GM12878 (cell line): ENCODE data around the gene ANKRD34C. TPM values are rescaled to one million over a fixed set of nuclear protein-coding genes. Genes with fewer than 3 reads are reported as not detected.

Experiments used
- ATAC-seq: fragments of 200-7000 bp; cut with Tn5 transposase; 3 replicates; pipeline ENCODE4 v1.9.1; 2020; ENCODE audit warnings: mild to moderate bottlenecking, moderate library complexity
- BruUV-seq: library from RNA; stranded (reverse); fragments of 400-500 nt; replicated peaks from 2 replicates; lab custom pipeline; 2021; lab: Mats Ljungman, UMichigan
- CTCF ChIA-PET: fragments of 300-600 bp; sonication (Branson Sonifier 250); formaldehyde crosslinking; extraction: SDS; loops from one replicate; lab custom pipeline; 2021; ENCODE audit warnings: inconsistent platforms; lab: Yijun Ruan, JAX
- POLR2A ChIA-PET: fragments of 350-600 bp; formaldehyde crosslinking; extraction: SDS; loops from one replicate; lab custom pipeline; 2021; ENCODE audit warnings: inconsistent platforms; lab: Charles Lee
- RAD21 ChIA-PET: fragments of 300-600 bp; sonication (Branson Sonifier 250); formaldehyde crosslinking; loops from one replicate; lab custom pipeline; 2023; ENCODE audit warnings: antibody characterized with exemption; ENCODE audit not compliant: unreplicated experiment; lab: Charles Lee
- SMC1A ChIA-PET: fragments of 300-600 bp; sonication (Branson Sonifier 250); formaldehyde crosslinking; loops from one replicate; lab custom pipeline; 2023; ENCODE audit not compliant: unreplicated experiment, uncharacterized antibody; lab: Charles Lee
- DNase-seq: peaks from one replicate; pipeline ENCODE4 v3.0.0-alpha.2; 2011; ENCODE audit warnings: low read depth, low spot score
- FAIRE-seq: peaks from 3 replicates; lab custom pipeline; 2011; peaks lifted over from hg19 to GRCh38; lab: Jason Lieb, UNC
- H2AFZ ChIP-seq: 2 replicates; pipeline ENCODE4 v1.6.0; 2011; ENCODE audit warnings: low read depth, low read length, control low read depth; ENCODE audit not compliant: control insufficient read depth
- H3K27ac ChIP-seq: 2 replicates; pipeline ENCODE4 v1.5.1; 2011; ENCODE audit warnings: control low read depth; ENCODE audit not compliant: control insufficient read depth, insufficient read depth
- H3K27me3 ChIP-seq, 2 experiments: replicated peaks in 1 of 2; 2 replicates each; pipeline versions ENCODE4 v1.6.0 to v1.6.1; 2011; ENCODE audit warnings: low read length in 1 of 2; ENCODE audit not compliant: control insufficient read depth in 2 of 2, insufficient read depth in 2 of 2
- H3K36me3 ChIP-seq, 2 experiments: 2 replicates each; pipeline ENCODE4 v1.5.1; 2011; ENCODE audit warnings: low read length in 1 of 2; ENCODE audit not compliant: control insufficient read depth in 2 of 2, insufficient read depth in 2 of 2
- H3K4me1 ChIP-seq: 2 replicates; pipeline ENCODE4 v1.6.1; 2011; ENCODE audit warnings: mild to moderate bottlenecking, low read length, moderate library complexity, mixed read lengths; ENCODE audit not compliant: control insufficient read depth, insufficient read depth
- H3K4me2 ChIP-seq: 2 replicates; pipeline ENCODE4 v1.6.0; 2011; ENCODE audit warnings: control low read depth; ENCODE audit not compliant: control insufficient read depth, insufficient read depth
- H3K4me3 ChIP-seq: fragments of 200-600 bp; sonication (generic); 2 replicates; pipeline ENCODE4 v1.5.1; 2016
- H3K79me2 ChIP-seq: 2 replicates; pipeline ENCODE4 v1.6.0; 2011; ENCODE audit warnings: low read length; ENCODE audit not compliant: control insufficient read depth, insufficient read depth
- H3K9ac ChIP-seq: 2 replicates; pipeline ENCODE4 v1.8.0; 2011; ENCODE audit warnings: low read length, control low read depth, mixed read lengths; ENCODE audit not compliant: control insufficient read depth, insufficient read depth
- H3K9me3 ChIP-seq: replicated peaks from 3 replicates; pipeline ENCODE4 v1.5.1; 2011; ENCODE audit warnings: mild to moderate bottlenecking, low read length; ENCODE audit not compliant: control insufficient read depth, insufficient read depth
- H4K20me1 ChIP-seq: 2 replicates; pipeline ENCODE4 v1.6.0; 2011; ENCODE audit not compliant: control insufficient read depth, insufficient read depth
- ATF3 ChIP-seq: IDR thresholded peaks from 2 replicates; pipeline ENCODE4 v1.6.1; 2011; ENCODE audit warnings: low read depth, mild to moderate bottlenecking, low read length, moderate library complexity, borderline replicate concordance; ENCODE audit errors: extremely low read depth
- ETV6 ChIP-seq, 2 experiments: fragments of 450-650 bp in 1 of 2; IDR thresholded peaks in 1 of 2; conservative IDR thresholded peaks in 1 of 2; 2 replicates each; pipeline ENCODE4 v1.6.1; 2014; ENCODE audit warnings: antibody characterized with exemption in 1 of 2, borderline replicate concordance in 1 of 2, low read depth in 1 of 2, mild to moderate bottlenecking in 1 of 2, moderate library complexity in 1 of 2
- GABPA ChIP-seq: IDR thresholded peaks from 2 replicates; pipeline ENCODE4 v1.6.1; 2014; ENCODE audit warnings: antibody characterized with exemption, low read depth, mild to moderate bottlenecking, inconsistent platforms
- HDGF ChIP-seq: fragments of 450-650 bp; IDR thresholded peaks from 2 replicates; pipeline ENCODE4 v1.6.1; 2016; ENCODE audit warnings: antibody characterized with exemption
- IRF5 ChIP-seq: fragments of 450-650 bp; IDR thresholded peaks from 2 replicates; pipeline ENCODE4 v1.6.1; 2017; ENCODE audit warnings: borderline replicate concordance
- MAX ChIP-seq: IDR thresholded peaks from 2 replicates; pipeline ENCODE4 v1.6.1; 2012; ENCODE audit warnings: low read depth, low read length, improper control_type of control experiment
- MYB ChIP-seq: fragments of 150-350 bp; IDR thresholded peaks from 2 replicates; pipeline ENCODE4 v1.6.1; 2014; ENCODE audit warnings: mild to moderate bottlenecking, low read depth, low read length, borderline replicate concordance
- NFYB ChIP-seq: IDR thresholded peaks from 2 replicates; pipeline ENCODE4 v1.6.1; 2011; ENCODE audit warnings: low read depth, mild to moderate bottlenecking, low read length, improper control_type of control experiment, moderate library complexity; ENCODE audit not compliant: insufficient read depth
- NRF1 ChIP-seq: conservative IDR thresholded peaks from 2 replicates; pipeline ENCODE4 v1.6.1; 2011; ENCODE audit warnings: mild to moderate bottlenecking, low read depth, low read length, improper control_type of control experiment
- RAD21 ChIP-seq: IDR thresholded peaks from 2 replicates; pipeline ENCODE4 v1.6.1; 2011; ENCODE audit warnings: mild to moderate bottlenecking, low read depth, low read length, moderate library complexity; ENCODE audit not compliant: insufficient read depth
- RAD51 ChIP-seq: fragments of 450-650 bp; IDR thresholded peaks from 2 replicates; pipeline ENCODE4 v1.6.1; 2016; ENCODE audit warnings: moderate library complexity, mild to moderate bottlenecking, inconsistent platforms
- RUNX3 ChIP-seq: IDR thresholded peaks from 2 replicates; pipeline ENCODE4 v1.6.1; 2012; ENCODE audit warnings: low read length, inconsistent platforms
- SUZ12 ChIP-seq: fragments of 200-600 bp; sonication (generic); IDR thresholded peaks from one replicate; pipeline ENCODE4 v1.6.1; 2018; ENCODE audit warnings: antibody characterized with exemption, mild to moderate bottlenecking; ENCODE audit not compliant: unreplicated experiment
- TCF3 ChIP-seq: IDR thresholded peaks from 2 replicates; pipeline ENCODE4 v1.6.1; 2012; ENCODE audit warnings: low read depth, mild to moderate bottlenecking, low read length, borderline replicate concordance; ENCODE audit not compliant: insufficient read depth
- whole genome bisulfite sequencing: methylation state at CpG from one replicate; pipeline ENCODE4 v1.1.6; 2016; ENCODE audit warnings: low lambda C conversion rate; ENCODE audit not compliant: insufficient replicate concordance, insufficient coverage; ENCODE audit errors: missing lambda C conversion rate; 5-methylcytosine and 5-hydroxymethylcytosine counted together
- in situ Hi-C: fragments of 300-500 bp; cut with MboI; formaldehyde crosslinking; loops from 9 replicates; pipeline ENCODE4 v1.14.3; 2018; ENCODE audit warnings: mixed read lengths
- intact Hi-C: fragments of 100-400 bp; cut with micrococcal nuclease; formaldehyde crosslinking; loops from one replicate; pipeline ENCODE4 v1.14.2; 2022; ENCODE audit not compliant: unreplicated experiment
- polyA plus RNA-seq, 11 experiments: library from polyadenylated mRNA; depleted of rRNA in 4 of 11; unstranded in 6 of 11; stranded (reverse) in 5 of 11; fragments of >200 nt; fragmentation: Nextera tagmentation in 4 of 11; fragmentation: Illumina TruSeq in 1 of 11; extraction: Ambion mirVana in 4 of 11; extraction: Trizol in 1 of 11; gene quantifications; 1 replicate in 1 of 11; 2 replicates in 10 of 11; pipeline versions ENCODE4 v1.2.1 to v1.2.3, GENCODE V29; 2011 to 2016; ENCODE audit warnings: inconsistent platforms in 2 of 11, missing spikeins in 2 of 11, low read depth in 1 of 11
- total RNA-seq, 4 experiments: library from RNA; depleted of rRNA in 3 of 4; stranded (reverse); fragments of >200 nt in 3 of 4; fragmentation: Illumina TruSeq in 1 of 4; extraction: Trizol in 1 of 4; gene quantifications; 2 replicates each; pipeline versions ENCODE4 v1.2.1 to v1.2.3, GENCODE V29; 2013 to 2021
- TF ChIP-seq, protein P1 (sequence below): fragments of 450-650 bp; IDR thresholded peaks from 2 replicates; pipeline ENCODE4 v1.6.1; 2017; ENCODE audit warnings: mild to moderate bottlenecking
- TF ChIP-seq, protein P2 (sequence below): fragments of 450-650 bp; IDR thresholded peaks from 2 replicates; pipeline ENCODE4 v1.6.1; 2017; ENCODE audit warnings: low read depth, mild to moderate bottlenecking, moderate library complexity

Gene ANKRD34C
- total and polyA plus RNA-seq, 10 of the 15 experiments (the other 5 are each of a cell fraction or from before 2014, with no cell fraction given), result 0.01 TPM; not detected in 9

- TF ChIP-seq NRF1 (no peak), ETV6 (conservative IDR thresholded peaks at IDR 0.05 in 1 of 2, IDR thresholded peaks at IDR 0.05 in 1 of 2; ENCODE audit: borderline replicate concordance in 1 of 2, low read depth in 1 of 2) (no peak)
These were observed 17.4 kb upstream of the ANKRD34C start (continued) for GRCh38 chr15:79265167-79265566.

- BruUV-seq, result no TSS peak
- H3K9me3 ChIP-seq, result no peaks in the 10 kb centered on the region
- H3K4me3 ChIP-seq, result no peak overlapping the region
- RAD21 ChIA-PET, result no interaction called here
- POLR2A ChIA-PET, result no interaction called here
- H3K9ac ChIP-seq, result no peak overlapping the region
- intact Hi-C loops (no loop called here), in situ Hi-C loops (no loop called here)
- no peak overlapping the region for H2AFZ ChIP-seq
- SMC1A ChIA-PET, result no interaction called here
- H4K20me1 ChIP-seq, result no peaks in the 10 kb centered on the region; the same call in 1 of the 2 replicates
- ATAC-seq, result no peak
- CTCF ChIA-PET, result interaction anchor here (1.7 kb wide), 1 partner anchor 81 kb away, joined by 4 read pairs; no protein-coding TSS in a partner anchor
- WGBS, result 24% methylated on average over 3 of the region's 3 CpGs
- no peak for FAIRE-seq
- H3K79me2 ChIP-seq, result no peaks in the 10 kb centered on the region
- H3K4me1 ChIP-seq, result no peaks in the 10 kb centered on the region
- DNase-seq, result no peak
- no peaks in the 10 kb centered on the region for H3K36me3 ChIP-seq
- H3K27me3 ChIP-seq, result peaks cover 0 to 1% of the 10 kb centered on the region in 2 experiments; a peak in 2 of 4 replicates
- no peak overlapping the region for H3K27ac ChIP-seq
- no peak overlapping the region for H3K4me2 ChIP-seq
- no peak for TF ChIP-seq ATF3
- TF ChIP-seq HDGF, result no peak
- TF ChIP-seq TCF3, result no peak
- TF ChIP-seq SUZ12, result no peak
- TF ChIP-seq, protein P1, sequence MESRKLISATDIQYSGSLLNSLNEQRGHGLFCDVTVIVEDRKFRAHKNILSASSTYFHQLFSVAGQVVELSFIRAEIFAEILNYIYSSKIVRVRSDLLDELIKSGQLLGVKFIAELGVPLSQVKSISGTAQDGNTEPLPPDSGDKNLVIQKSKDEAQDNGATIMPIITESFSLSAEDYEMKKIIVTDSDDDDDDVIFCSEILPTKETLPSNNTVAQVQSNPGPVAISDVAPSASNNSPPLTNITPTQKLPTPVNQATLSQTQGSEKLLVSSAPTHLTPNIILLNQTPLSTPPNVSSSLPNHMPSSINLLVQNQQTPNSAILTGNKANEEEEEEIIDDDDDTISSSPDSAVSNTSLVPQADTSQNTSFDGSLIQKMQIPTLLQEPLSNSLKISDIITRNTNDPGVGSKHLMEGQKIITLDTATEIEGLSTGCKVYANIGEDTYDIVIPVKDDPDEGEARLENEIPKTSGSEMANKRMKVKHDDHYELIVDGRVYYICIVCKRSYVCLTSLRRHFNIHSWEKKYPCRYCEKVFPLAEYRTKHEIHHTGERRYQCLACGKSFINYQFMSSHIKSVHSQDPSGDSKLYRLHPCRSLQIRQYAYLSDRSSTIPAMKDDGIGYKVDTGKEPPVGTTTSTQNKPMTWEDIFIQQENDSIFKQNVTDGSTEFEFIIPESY, result no peak
- TF ChIP-seq IRF5, result no peak
- no peak for TF ChIP-seq RAD21
- TF ChIP-seq MAX, result no peak
- TF ChIP-seq MYB, result no peak
- no peak for TF ChIP-seq NFYB
- TF ChIP-seq, protein P2, sequence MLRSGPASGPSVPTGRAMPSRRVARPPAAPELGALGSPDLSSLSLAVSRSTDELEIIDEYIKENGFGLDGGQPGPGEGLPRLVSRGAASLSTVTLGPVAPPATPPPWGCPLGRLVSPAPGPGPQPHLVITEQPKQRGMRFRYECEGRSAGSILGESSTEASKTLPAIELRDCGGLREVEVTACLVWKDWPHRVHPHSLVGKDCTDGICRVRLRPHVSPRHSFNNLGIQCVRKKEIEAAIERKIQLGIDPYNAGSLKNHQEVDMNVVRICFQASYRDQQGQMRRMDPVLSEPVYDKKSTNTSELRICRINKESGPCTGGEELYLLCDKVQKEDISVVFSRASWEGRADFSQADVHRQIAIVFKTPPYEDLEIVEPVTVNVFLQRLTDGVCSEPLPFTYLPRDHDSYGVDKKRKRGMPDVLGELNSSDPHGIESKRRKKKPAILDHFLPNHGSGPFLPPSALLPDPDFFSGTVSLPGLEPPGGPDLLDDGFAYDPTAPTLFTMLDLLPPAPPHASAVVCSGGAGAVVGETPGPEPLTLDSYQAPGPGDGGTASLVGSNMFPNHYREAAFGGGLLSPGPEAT, result no peak
- TF ChIP-seq GABPA, result no peak
- no peak for TF ChIP-seq RAD51
- TF ChIP-seq RUNX3, result no peak
- TF ChIP-seq ETV6 (conservative IDR thresholded peaks at IDR 0.05 in 1 of 2, IDR thresholded peaks at IDR 0.05 in 1 of 2; ENCODE audit: borderline replicate concordance in 1 of 2, low read depth in 1 of 2), result no peak
These were observed 16.4 kb upstream of the ANKRD34C start for GRCh38 chr15:79265987-79266579.
